WTC11 (cell line): ENCODE measurements around the gene ZFAND6. TPM values are rescaled to one million over a fixed set of nuclear protein-coding genes. Genes with fewer than 3 reads are reported as not detected.

Experiments used
- ATAC-seq: fragments of 200-7000 bp; cut with Tn5 transposase; 2 replicates; pipeline ENCODE4 v1.10.0; 2021; ENCODE audit warnings: mild to moderate bottlenecking, moderate library complexity
- CTCF ChIA-PET: fragments of 300-600 bp; sonication (Branson Sonifier 250); formaldehyde crosslinking; loops from one replicate; lab custom pipeline; 2021; ENCODE audit warnings: antibody characterized with exemption; lab: Charles Lee
- POLR2A ChIA-PET: fragments of 350-600 bp; sonication (Branson Sonifier 250); formaldehyde crosslinking; loops from one replicate; lab custom pipeline; 2021; ENCODE audit warnings: antibody characterized with exemption; lab: Charles Lee
- DNase-seq: peaks from one replicate; pipeline ENCODE4 v3.0.0; 2021; ENCODE audit warnings: low spot score
- H3K27ac Mint-ChIP-seq: 2 replicates; pipeline ENCODE4 v1.8.0; 2021; ENCODE audit warnings: mixed read lengths
- H3K27me3 Mint-ChIP-seq: 2 replicates; pipeline ENCODE4 v1.8.0; 2021; ENCODE audit warnings: low read depth, mild to moderate bottlenecking, moderate library complexity, mixed read lengths
- H3K36me3 Mint-ChIP-seq: 2 replicates; pipeline ENCODE4 v1.8.0; 2021; ENCODE audit warnings: mixed read lengths
- H3K4me1 Mint-ChIP-seq: 2 replicates; pipeline ENCODE4 v1.8.0; 2022; ENCODE audit warnings: mixed read lengths
- H3K4me3 Mint-ChIP-seq: 2 replicates; pipeline ENCODE4 v1.8.0; 2021; ENCODE audit warnings: mild to moderate bottlenecking, moderate library complexity, mixed read lengths
- H3K9me3 Mint-ChIP-seq: 2 replicates; pipeline ENCODE4 v1.8.0; 2021; ENCODE audit warnings: mixed read lengths
- ARID4B ChIP-seq: sonication (generic); formaldehyde crosslinking; IDR thresholded peaks from 2 replicates; pipeline ENCODE4 v1.8.0; 2023; ENCODE audit warnings: missing genetic modification reagents, mild to moderate bottlenecking, borderline replicate concordance
- FOXK1 ChIP-seq: sonication (generic); formaldehyde crosslinking; IDR thresholded peaks from 2 replicates; pipeline ENCODE4 v1.8.0; 2022; ENCODE audit warnings: mild to moderate bottlenecking, moderate library complexity, missing genetic modification reagents
- MXD4 ChIP-seq: fragments of 250-450 bp; sonication (Bioruptor Pico); IDR thresholded peaks from 2 replicates; pipeline ENCODE4 v1.8.0; 2021; ENCODE audit warnings: mild to moderate bottlenecking, moderate library complexity, borderline replicate concordance
- OVOL2 ChIP-seq: fragments of 250-450 bp; sonication (Bioruptor Pico); IDR thresholded peaks from 2 replicates; pipeline ENCODE4 v1.9.0; 2021; ENCODE audit warnings: mild to moderate bottlenecking, borderline replicate concordance
- RELA ChIP-seq: sonication (generic); formaldehyde crosslinking; IDR thresholded peaks from 2 replicates; pipeline ENCODE4 v1.8.1; 2022; ENCODE audit warnings: missing genetic modification reagents, mild to moderate bottlenecking, borderline replicate concordance
- TCF7 ChIP-seq: sonication (generic); formaldehyde crosslinking; IDR thresholded peaks from 2 replicates; pipeline ENCODE4 v1.8.0; 2022; ENCODE audit warnings: mild to moderate bottlenecking, low read depth, missing genetic modification reagents, moderate library complexity
- ZBTB43 ChIP-seq: sonication (generic); formaldehyde crosslinking; IDR thresholded peaks from 2 replicates; pipeline ENCODE4 v1.8.1; 2023; ENCODE audit warnings: mild to moderate bottlenecking, missing genetic modification reagents
- ZNF423 ChIP-seq: fragments of 250-450 bp; sonication (Bioruptor Pico); IDR thresholded peaks from 2 replicates; pipeline ENCODE4 v2.1.2; 2022; ENCODE audit warnings: mild to moderate bottlenecking, moderate library complexity
- ZNF671 ChIP-seq: fragments of 250-450 bp; sonication (Bioruptor Pico); IDR thresholded peaks from 2 replicates; pipeline ENCODE4 v1.8.0; 2021; ENCODE audit warnings: mild to moderate bottlenecking
- total RNA-seq: library from RNA; stranded (reverse); gene quantifications from 3 replicates; pipeline ENCODE4 v1.2.3, GENCODE V29; 2021
- TF ChIP-seq, protein P1 (sequence below): sonication (generic); formaldehyde crosslinking; IDR thresholded peaks from 2 replicates; pipeline ENCODE4 v1.8.1; 2022; ENCODE audit warnings: missing genetic modification reagents, borderline replicate concordance
- TF ChIP-seq, protein P2 (sequence below): sonication (generic); formaldehyde crosslinking; conservative IDR thresholded peaks from 2 replicates; pipeline ENCODE4 v1.8.1; 2023; ENCODE audit warnings: mild to moderate bottlenecking, low read depth, missing genetic modification reagents, moderate library complexity

ZFAND6 gene
- total RNA-seq, 1 experiment from 2014 or later, result 114 TPM

GRCh38 chr15:80151576-80151975, 92.1 kb downstream of the ZFAND6 start:
- CTCF ChIA-PET, result no interaction called here
- no peaks in the 10 kb centered on the region for H3K36me3 Mint-ChIP-seq
- no peak for TF ChIP-seq OVOL2
- TF ChIP-seq, protein P1, sequence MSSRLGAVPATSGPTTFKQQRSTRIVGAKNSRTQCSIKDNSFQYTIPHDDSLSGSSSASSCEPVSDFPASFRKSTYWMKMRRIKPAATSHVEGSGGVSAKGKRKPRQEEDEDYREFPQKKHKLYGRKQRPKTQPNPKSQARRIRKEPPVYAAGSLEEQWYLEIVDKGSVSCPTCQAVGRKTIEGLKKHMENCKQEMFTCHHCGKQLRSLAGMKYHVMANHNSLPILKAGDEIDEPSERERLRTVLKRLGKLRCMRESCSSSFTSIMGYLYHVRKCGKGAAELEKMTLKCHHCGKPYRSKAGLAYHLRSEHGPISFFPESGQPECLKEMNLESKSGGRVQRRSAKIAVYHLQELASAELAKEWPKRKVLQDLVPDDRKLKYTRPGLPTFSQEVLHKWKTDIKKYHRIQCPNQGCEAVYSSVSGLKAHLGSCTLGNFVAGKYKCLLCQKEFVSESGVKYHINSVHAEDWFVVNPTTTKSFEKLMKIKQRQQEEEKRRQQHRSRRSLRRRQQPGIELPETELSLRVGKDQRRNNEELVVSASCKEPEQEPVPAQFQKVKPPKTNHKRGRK (CRISPR knock-in tag), result 0 out of 2 replicates have a peak, but pooled peaks have one; percentile 57
- TF ChIP-seq, all 79 proteins: peak for 1
- POLR2A ChIA-PET, result interaction anchor here (1.4 to 3.0 kb wide), 2 partner anchors 38 to 92 kb away, joined by 3 to 17 read pairs; partner anchors contain the start of gene ZFAND6
- H3K27ac Mint-ChIP-seq, result no peak overlapping the region
- peaks cover 30% of the 10 kb centered on the region for H3K4me1 Mint-ChIP-seq
- ATAC-seq, result no peak
- peak overlapping the region; percentile 78 for H3K4me3 Mint-ChIP-seq
- DNase-seq, result no peak
- H3K27me3 Mint-ChIP-seq, result peaks cover 10% of the 10 kb centered on the region
- H3K9me3 Mint-ChIP-seq, result 0 out of 2 replicates have a peak, but pooled peaks cover 3% of the 10 kb centered on the region

- peak overlapping the region; percentile 74; the same call in 1 of the 2 replicates for H3K27ac Mint-ChIP-seq
- no peaks in the 10 kb centered on the region for H3K9me3 Mint-ChIP-seq
- CTCF ChIA-PET, result interaction anchor here (0.6 to 2.4 kb wide), 6 partner anchors 21 to 414 kb away, joined by 3 to 11 read pairs (median 4); no protein-coding TSS in a partner anchor
- DNase-seq (peak; percentile 97), ATAC-seq (peak; percentile 82)
- H3K4me1 Mint-ChIP-seq, result peaks cover 30% of the 10 kb centered on the region
- peaks cover 10% of the 10 kb centered on the region for H3K27me3 Mint-ChIP-seq
- POLR2A ChIA-PET, result interaction anchor here (0.6 to 3.0 kb wide), 3 partner anchors 38 to 145 kb away, joined by 3 to 17 read pairs (median 4); partner anchors contain the start of gene ZFAND6
- peak overlapping the region; percentile 85 for H3K4me3 Mint-ChIP-seq
- no peaks in the 10 kb centered on the region for H3K36me3 Mint-ChIP-seq
- TF ChIP-seq MXD4, result no peak
- TF ChIP-seq TCF7 (CRISPR knock-in tag), result no peak
- TF ChIP-seq, protein P2, sequence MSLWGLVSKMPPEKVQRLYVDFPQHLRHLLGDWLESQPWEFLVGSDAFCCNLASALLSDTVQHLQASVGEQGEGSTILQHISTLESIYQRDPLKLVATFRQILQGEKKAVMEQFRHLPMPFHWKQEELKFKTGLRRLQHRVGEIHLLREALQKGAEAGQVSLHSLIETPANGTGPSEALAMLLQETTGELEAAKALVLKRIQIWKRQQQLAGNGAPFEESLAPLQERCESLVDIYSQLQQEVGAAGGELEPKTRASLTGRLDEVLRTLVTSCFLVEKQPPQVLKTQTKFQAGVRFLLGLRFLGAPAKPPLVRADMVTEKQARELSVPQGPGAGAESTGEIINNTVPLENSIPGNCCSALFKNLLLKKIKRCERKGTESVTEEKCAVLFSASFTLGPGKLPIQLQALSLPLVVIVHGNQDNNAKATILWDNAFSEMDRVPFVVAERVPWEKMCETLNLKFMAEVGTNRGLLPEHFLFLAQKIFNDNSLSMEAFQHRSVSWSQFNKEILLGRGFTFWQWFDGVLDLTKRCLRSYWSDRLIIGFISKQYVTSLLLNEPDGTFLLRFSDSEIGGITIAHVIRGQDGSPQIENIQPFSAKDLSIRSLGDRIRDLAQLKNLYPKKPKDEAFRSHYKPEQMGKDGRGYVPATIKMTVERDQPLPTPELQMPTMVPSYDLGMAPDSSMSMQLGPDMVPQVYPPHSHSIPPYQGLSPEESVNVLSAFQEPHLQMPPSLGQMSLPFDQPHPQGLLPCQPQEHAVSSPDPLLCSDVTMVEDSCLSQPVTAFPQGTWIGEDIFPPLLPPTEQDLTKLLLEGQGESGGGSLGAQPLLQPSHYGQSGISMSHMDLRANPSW (CRISPR knock-in tag), result no peak
- TF ChIP-seq ARID4B (CRISPR knock-in tag), result no peak
- no peak for TF ChIP-seq FOXK1 (CRISPR knock-in tag)
- no peak for TF ChIP-seq ZNF671
- TF ChIP-seq ZBTB43, result no peak
- no peak for TF ChIP-seq RELA (CRISPR knock-in tag)
- no peak for TF ChIP-seq OVOL2
- TF ChIP-seq ZNF423 (CRISPR knock-in tag), result no peak
Measured at GRCh38 chr15:80152180-80152895, 92.9 kb downstream of the ZFAND6 start.
